Glutamatergic neuron (in vitro differentiated cells): Measurements from ENCODE around the gene PLK1. TPM values are rescaled to one million over a fixed set of nuclear protein-coding genes. Genes with fewer than 3 reads are reported as not detected.

Experiments
- DNase-seq: peaks from one replicate; pipeline ENCODE4 v3.0.0; 2022
- H3K27ac Mint-ChIP-seq: one replicate; pipeline ENCODE4 v1.8.0; 2020; ENCODE audit warnings: mild to moderate bottlenecking, mixed read lengths, inconsistent platforms; ENCODE audit not compliant: unreplicated experiment
- H3K27me3 Mint-ChIP-seq: one replicate; pipeline ENCODE4 v1.8.0; 2020; ENCODE audit warnings: mild to moderate bottlenecking, moderate library complexity, mixed read lengths, inconsistent platforms; ENCODE audit not compliant: unreplicated experiment
- H3K36me3 Mint-ChIP-seq: one replicate; pipeline ENCODE4 v1.8.0; 2020; ENCODE audit warnings: mild to moderate bottlenecking, mixed read lengths, inconsistent platforms; ENCODE audit not compliant: unreplicated experiment
- H3K4me1 Mint-ChIP-seq: one replicate; pipeline ENCODE4 v1.8.0; 2020; ENCODE audit warnings: mild to moderate bottlenecking, low read depth, mixed read lengths, inconsistent platforms; ENCODE audit not compliant: unreplicated experiment
- H3K4me3 Mint-ChIP-seq: one replicate; pipeline ENCODE4 v1.8.0; 2020; ENCODE audit warnings: mild to moderate bottlenecking, mixed read lengths, inconsistent platforms; ENCODE audit not compliant: unreplicated experiment
- H3K9me3 Mint-ChIP-seq: one replicate; pipeline ENCODE4 v1.8.0; 2020; ENCODE audit warnings: mild to moderate bottlenecking, moderate library complexity, mixed read lengths, inconsistent platforms; ENCODE audit not compliant: unreplicated experiment
- CTCF ChIP-seq: fragments of 200-600 bp; sonication (generic); IDR thresholded peaks from one replicate; pipeline ENCODE4 v1.5.0; 2021; ENCODE audit not compliant: partially characterized antibody, unreplicated experiment
- total RNA-seq: library from RNA; stranded (reverse); fragmentation: NEBNext Ultra II Directional; extraction: Animal tissue kit (Norgen Biotek cat#: 25700); gene quantifications from one replicate; pipeline ENCODE4 v1.2.1, GENCODE V29; 2021; ENCODE audit not compliant: unreplicated experiment

Gene PLK1
- total RNA-seq, 1 donor from 2014 or later = 16.9 TPM

- H3K36me3 Mint-ChIP-seq = no peaks in the 10 kb centered on the region
These were observed 10.9 kb downstream of the PLK1 start for GRCh38 chr16:23689442-23690187.

GRCh38 chr16:23690771-23691482 is 12.2 kb downstream of the PLK1 start:
- no peak for TF ChIP-seq CTCF
- Mint-ChIP-seq H3K27ac (no peak overlapping the region), H3K4me1 (peaks cover 4% of the 10 kb centered on the region), H3K4me3 (no peak overlapping the region), H3K9me3 (peaks cover 2% of the 10 kb centered on the region), H3K36me3 (no peaks in the 10 kb centered on the region), H3K27me3 (peaks cover 3% of the 10 kb centered on the region)
- no peak for DNase-seq

More at GRCh38 chr16:23689442-23690187, 10.9 kb downstream of the PLK1 start:
- no peak for DNase-seq
- no peak overlapping the region for H3K27ac Mint-ChIP-seq
- peaks cover 2% of the 10 kb centered on the region for H3K4me1 Mint-ChIP-seq
- H3K9me3 Mint-ChIP-seq = peaks cover 2% of the 10 kb centered on the region
- peaks cover 3% of the 10 kb centered on the region for H3K27me3 Mint-ChIP-seq
- TF ChIP-seq CTCF = no peak
- H3K4me3 Mint-ChIP-seq = no peak overlapping the region

GRCh38 chr16:23691483-23692189 is 12.9 kb downstream of the PLK1 start:
- no peak for DNase-seq
- H3K9me3 Mint-ChIP-seq = peaks cover 2% of the 10 kb centered on the region
- H3K4me1 Mint-ChIP-seq = peaks cover 4% of the 10 kb centered on the region
- H3K4me3 Mint-ChIP-seq = no peak overlapping the region
- H3K27me3 Mint-ChIP-seq = peaks cover 3% of the 10 kb centered on the region
- H3K27ac Mint-ChIP-seq = no peak overlapping the region
- H3K36me3 Mint-ChIP-seq = no peaks in the 10 kb centered on the region
- no peak for TF ChIP-seq CTCF

GRCh38 chr16:23692190-23692837 is 13.6 kb downstream of the PLK1 start:
- Mint-ChIP-seq H3K27ac (no peak overlapping the region), H3K9me3 (peaks cover 2% of the 10 kb centered on the region), H3K4me1 (peaks cover 4% of the 10 kb centered on the region), H3K36me3 (no peaks in the 10 kb centered on the region), H3K4me3 (no peak overlapping the region), H3K27me3 (peaks cover 3% of the 10 kb centered on the region)
- no peak for DNase-seq
- TF ChIP-seq CTCF = no peak
